CD14-positive monocyte (primary cell): Measurements from ENCODE around the gene ARHGEF16. TPM values are rescaled to one million over a fixed set of nuclear protein-coding genes. Genes with fewer than 3 reads are reported as not detected.

ENCODE experiments used
- DNase-seq, 3 donors: peaks; one replicate each; pipeline ENCODE4 v3.0.0-alpha.2; 2011 to 2022
- H2AFZ ChIP-seq: 2 replicates; pipeline ENCODE4 v1.6.0; 2012; ENCODE audit warnings: mild to moderate bottlenecking, low read depth, low read length, inconsistent platforms; ENCODE audit not compliant: insufficient read depth, poor library complexity, severe bottlenecking
- H3K27ac ChIP-seq, 2 donors: 1 replicate in 1 of 2; 2 replicates in 1 of 2; pipeline ENCODE4 v1.5.1; 2012 to 2013; ENCODE audit warnings: low read length in 2 of 2, control low read depth in 1 of 2, inconsistent platforms in 1 of 2, low read depth in 1 of 2, mild to moderate bottlenecking in 1 of 2
- H3K27me3 ChIP-seq, 2 donors: one replicate each; pipeline versions ENCODE4 v1.6.0 to v1.6.1; 2011 to 2013; ENCODE audit warnings: low read length in 2 of 2; ENCODE audit not compliant: control insufficient read depth in 2 of 2, insufficient read depth in 2 of 2
- H3K36me3 ChIP-seq, 2 donors: replicated peaks in 1 of 2; 1 replicate in 1 of 2; 2 replicates in 1 of 2; pipeline versions ENCODE4 v1.5.1 to v1.6.1; 2012 to 2013; ENCODE audit warnings: low read length in 2 of 2, control low read depth in 1 of 2, inconsistent platforms in 1 of 2, mild to moderate bottlenecking in 1 of 2; ENCODE audit not compliant: insufficient read depth in 2 of 2, control insufficient read depth in 1 of 2
- H3K4me1 ChIP-seq, 2 donors: 1 replicate in 1 of 2; 2 replicates in 1 of 2; pipeline versions ENCODE4 v1.5.1 to v1.6.1; 2012 to 2013; ENCODE audit warnings: low read length in 2 of 2, control low read depth in 1 of 2, inconsistent platforms in 1 of 2, mild to moderate bottlenecking in 1 of 2, moderate library complexity in 1 of 2; ENCODE audit not compliant: insufficient read depth in 2 of 2, control insufficient read depth in 1 of 2
- H3K4me2 ChIP-seq: replicated peaks from 2 replicates; pipeline ENCODE3; 2012; ENCODE audit warnings: low read length, moderate library complexity, mild to moderate bottlenecking; ENCODE audit not compliant: poor library complexity, severe bottlenecking; ENCODE audit errors: extremely low read depth
- H3K4me3 ChIP-seq, 3 experiments: fragments of 200-600 bp in 1 of 3; sonication (generic) in 1 of 3; replicated peaks in 1 of 3; 1 replicate in 2 of 3; 2 replicates in 1 of 3; pipeline ENCODE4 v1.5.1; 2011 to 2013; ENCODE audit warnings: low read length in 3 of 3, mild to moderate bottlenecking in 3 of 3, control low read depth in 2 of 3, low read depth in 2 of 3, inconsistent platforms in 1 of 3, moderate library complexity in 1 of 3
- H3K79me2 ChIP-seq: 2 replicates; pipeline ENCODE4 v1.6.0; 2012; ENCODE audit warnings: mild to moderate bottlenecking, control low read depth, inconsistent platforms, low read length, moderate library complexity; ENCODE audit not compliant: insufficient read depth
- H3K9ac ChIP-seq: 2 replicates; pipeline ENCODE4 v1.6.0; 2017; ENCODE audit warnings: low read length, mild to moderate bottlenecking; ENCODE audit not compliant: insufficient read depth, poor library complexity, severe bottlenecking
- H3K9me3 ChIP-seq, 2 donors: replicated peaks in 1 of 2; 1 replicate in 1 of 2; 2 replicates in 1 of 2; pipeline versions ENCODE4 v1.5.1 to v1.6.1; 2012 to 2013; ENCODE audit warnings: low read length in 2 of 2, control low read depth in 1 of 2; ENCODE audit not compliant: control insufficient read depth in 1 of 2, insufficient read depth in 1 of 2
- H4K20me1 ChIP-seq: 2 replicates; pipeline ENCODE4 v1.6.0; 2012; ENCODE audit warnings: mild to moderate bottlenecking, low read length, control low read depth, moderate library complexity; ENCODE audit not compliant: insufficient read depth
- H3K27ac Mint-ChIP-seq, 7 donors: one replicate each; pipeline ENCODE4 v1.8.0; 2020; ENCODE audit warnings: mild to moderate bottlenecking in 7 of 7, mixed read lengths in 7 of 7, moderate library complexity in 6 of 7, inconsistent platforms in 2 of 7
- H3K27me3 Mint-ChIP-seq, 3 donors: one replicate each; pipeline ENCODE4 v1.8.0; 2021 to 2022; ENCODE audit warnings: low read depth in 3 of 3, mild to moderate bottlenecking in 3 of 3, mixed read lengths in 3 of 3, moderate library complexity in 3 of 3, inconsistent platforms in 1 of 3
- H3K36me3 Mint-ChIP-seq, 2 donors: one replicate each; pipeline ENCODE4 v1.8.0; 2020; ENCODE audit warnings: mixed read lengths in 2 of 2, inconsistent platforms in 1 of 2, mild to moderate bottlenecking in 1 of 2
- H3K4me1 Mint-ChIP-seq: one replicate; pipeline ENCODE4 v1.8.0; 2020; ENCODE audit warnings: mild to moderate bottlenecking, mixed read lengths
- H3K4me3 Mint-ChIP-seq, 2 donors: one replicate each; pipeline ENCODE4 v1.8.0; 2020; ENCODE audit warnings: mild to moderate bottlenecking in 2 of 2, mixed read lengths in 2 of 2, moderate library complexity in 1 of 2
- H3K9me3 Mint-ChIP-seq, 7 donors: one replicate each; pipeline ENCODE4 v1.8.0; 2020 to 2022; ENCODE audit warnings: mixed read lengths in 7 of 7, mild to moderate bottlenecking in 6 of 7, moderate library complexity in 6 of 7, inconsistent platforms in 2 of 7
- CTCF ChIP-seq: fragments of 200-600 bp; IDR thresholded peaks from one replicate; pipeline ENCODE4 v1.8.0; 2022; ENCODE audit warnings: antibody characterized with exemption, mild to moderate bottlenecking
- WGBS: methylation state at CpG from one replicate; pipeline ENCODE4 v1.1.5; 2013; ENCODE audit warnings: missing lambda C conversion rate; ENCODE audit not compliant: insufficient coverage; 5-methylcytosine and 5-hydroxymethylcytosine counted together
- intact Hi-C, 2 donors: fragments of 100-400 bp; cut with micrococcal nuclease; formaldehyde crosslinking; loops; one replicate each; pipeline versions ENCODE4 v1.15.0 to v1.15.1; 2023
- polyA plus RNA-seq, 3 donors: library from polyadenylated mRNA; depleted of rRNA in 1 of 3; unstranded in 2 of 3; stranded (reverse) in 1 of 3; fragments of 300-500 nt in 2 of 3; fragments of >200 nt in 1 of 3; fragmentation: Illumina TruSeq in 2 of 3; gene quantifications; 1 replicate in 2 of 3; 2 replicates in 1 of 3; pipeline ENCODE4 v1.2.3, GENCODE V29; 2012 to 2021

Gene ARHGEF16
- polyA plus RNA-seq, 3 donors, result not detected

- H3K4me1 Mint-ChIP-seq, result no peaks in the 10 kb centered on the region
Measured at GRCh38 chr1:3407021-3407420, 47.4 kb upstream of the ARHGEF16 start.

GRCh38 chr1:3408751-3409266, 45.7 kb upstream of the ARHGEF16 start:
- no peak for TF ChIP-seq CTCF
- Histone ChIP-seq H3K36me3 (no peaks in the 10 kb centered on the region), H3K4me3 (no peak overlapping the region), H3K79me2 (no peaks in the 10 kb centered on the region), H3K27ac (no peak overlapping the region), H3K4me2 (no peak overlapping the region), H3K4me1 (no peaks in the 10 kb centered on the region), H3K27me3 (no peaks in the 10 kb centered on the region), H3K9me3 (no peaks in the 10 kb centered on the region), H2AFZ (no peak overlapping the region), H4K20me1 (no peaks in the 10 kb centered on the region), H3K9ac (no peak overlapping the region)
- no peak for DNase-seq
- H3K27me3 Mint-ChIP-seq, result peaks cover 0 to 2% (median 0%) of the 10 kb centered on the region in 3 donors
- H3K4me1 Mint-ChIP-seq, result no peaks in the 10 kb centered on the region
- intact Hi-C loops, result no loop called here
- no peak overlapping the region for H3K4me3 Mint-ChIP-seq
- H3K36me3 Mint-ChIP-seq, result no peaks in the 10 kb centered on the region
- 90% methylated on average over 22 of the region's 36 CpGs for WGBS
- no peak overlapping the region for H3K27ac Mint-ChIP-seq
- H3K9me3 Mint-ChIP-seq, result no peaks in the 10 kb centered on the region

More at GRCh38 chr1:3407021-3407420, 47.4 kb upstream of the ARHGEF16 start:
- H3K9me3 ChIP-seq, result no peaks in the 10 kb centered on the region
- no peak overlapping the region for H3K4me2 ChIP-seq
- H3K4me1 ChIP-seq, result no peaks in the 10 kb centered on the region
- Mint-ChIP-seq H3K4me3 (no peak overlapping the region), H3K27me3 (peaks cover 0 to 2% (median 2%) of the 10 kb centered on the region in 3 donors), H3K36me3 (no peaks in the 10 kb centered on the region), H3K9me3 (no peaks in the 10 kb centered on the region), H3K27ac (no peak overlapping the region)
- no peak overlapping the region for H3K9ac ChIP-seq
- 98% methylated on average over 12 of the region's 12 CpGs for WGBS
- H3K4me3 ChIP-seq, result no peak overlapping the region
- no peak overlapping the region for H2AFZ ChIP-seq
- no peak for DNase-seq
- no peaks in the 10 kb centered on the region for H3K79me2 ChIP-seq
- no peaks in the 10 kb centered on the region for H4K20me1 ChIP-seq
- intact Hi-C loops, result no loop called here
- H3K27ac ChIP-seq, result no peak overlapping the region
- no peaks in the 10 kb centered on the region for H3K27me3 ChIP-seq
- no peaks in the 10 kb centered on the region for H3K36me3 ChIP-seq
- no peak for TF ChIP-seq CTCF
